Brain microvascular endothelial cell (primary cell): Measurements from ENCODE around the gene CBLB.

Source experiments
- DNase-seq: peaks from one replicate; pipeline ENCODE4 v3.0.0-alpha.2; 2020
- H3K27ac ChIP-seq: fragments of 250-450 bp; sonication (Bioruptor Pico); 2 replicates; pipeline ENCODE4 v1.5.1; 2020; ENCODE audit warnings: mild to moderate bottlenecking, moderate library complexity
- H3K27me3 ChIP-seq: fragments of 250-450 bp; sonication (Bioruptor Pico); replicated peaks from 2 replicates; pipeline ENCODE4 v1.5.1; 2020; ENCODE audit warnings: mild to moderate bottlenecking
- H3K36me3 ChIP-seq: fragments of 250-450 bp; sonication (Bioruptor Pico); replicated peaks from 2 replicates; pipeline ENCODE4 v1.5.1; 2020; ENCODE audit warnings: mild to moderate bottlenecking
- H3K4me3 ChIP-seq: 2 replicates; pipeline ENCODE4 v1.5.1; 2011; ENCODE audit warnings: low read depth, mild to moderate bottlenecking, control low read depth, low read length, moderate library complexity
- CTCF ChIP-seq: IDR thresholded peaks from 2 replicates; pipeline ENCODE4 v1.5.1; 2011; ENCODE audit warnings: low read depth, mild to moderate bottlenecking, moderate library complexity, low read length, control low read depth, inconsistent platforms; ENCODE audit errors: missing control alignments
- in situ Hi-C: cut with HindIII; loops from 2 replicates; pipeline ENCODE4 v1.10.0; 2017; ENCODE audit warnings: low sequenced_read_pairs, low pct_ligation_motif_present

CBLB gene

DNA sequence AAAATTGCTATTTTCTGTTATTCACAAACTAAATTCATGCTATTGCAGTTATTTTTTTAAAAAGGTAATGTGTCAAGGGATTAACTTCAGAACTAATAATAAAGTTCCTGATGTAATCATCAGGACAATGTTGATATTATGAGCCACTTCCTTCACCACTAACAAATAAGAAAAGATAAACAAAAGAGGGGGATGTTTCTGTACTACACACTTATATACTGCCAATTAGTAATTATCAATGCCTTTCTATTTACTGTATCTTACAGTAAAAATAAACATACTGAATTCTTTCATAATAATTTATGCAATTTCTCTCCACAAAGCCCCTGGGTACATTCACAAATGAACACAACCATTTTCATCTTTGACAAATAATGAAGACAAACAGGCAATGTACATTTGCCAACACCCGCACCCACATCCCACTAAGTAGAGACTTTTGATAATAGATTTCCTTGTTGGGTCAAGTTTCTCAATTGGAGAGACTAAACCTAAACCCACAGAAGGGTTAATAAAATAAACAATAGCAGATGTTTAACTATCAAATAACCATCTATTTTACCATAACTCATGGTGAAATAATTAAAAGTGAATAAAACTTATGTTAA lies 3.7 kb downstream of the CBLB start:
- no peaks in the 10 kb centered on the region for H3K27me3 ChIP-seq
- in situ Hi-C loops, result no loop called here
- H3K27ac ChIP-seq, result no peak overlapping the region
- peaks cover 6% of the 10 kb centered on the region for H3K36me3 ChIP-seq
- no peak for TF ChIP-seq CTCF
- DNase-seq, result no peak
- no peak overlapping the region for H3K4me3 ChIP-seq

DNA sequence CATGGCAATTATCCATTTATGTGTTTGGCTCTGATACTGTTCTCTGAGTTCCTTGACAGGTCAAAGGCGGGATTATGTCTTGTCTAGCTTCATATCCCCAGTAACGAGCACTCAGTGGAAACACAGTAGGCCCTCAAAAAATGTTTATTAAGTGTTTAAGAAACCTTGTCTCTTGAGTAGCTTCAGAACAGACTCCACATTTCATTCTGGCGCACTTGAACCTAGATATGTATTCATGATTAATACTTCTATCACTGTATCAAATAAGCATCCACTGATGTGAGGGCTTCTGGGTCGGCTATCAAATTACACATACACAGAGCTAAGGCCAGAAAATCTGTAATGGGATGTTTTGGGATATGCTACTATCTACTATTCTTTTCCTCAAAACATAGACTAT lies 4.6 kb downstream of the CBLB start:
- H3K4me3 ChIP-seq, result no peak overlapping the region
- in situ Hi-C loops, result no loop called here

DNA sequence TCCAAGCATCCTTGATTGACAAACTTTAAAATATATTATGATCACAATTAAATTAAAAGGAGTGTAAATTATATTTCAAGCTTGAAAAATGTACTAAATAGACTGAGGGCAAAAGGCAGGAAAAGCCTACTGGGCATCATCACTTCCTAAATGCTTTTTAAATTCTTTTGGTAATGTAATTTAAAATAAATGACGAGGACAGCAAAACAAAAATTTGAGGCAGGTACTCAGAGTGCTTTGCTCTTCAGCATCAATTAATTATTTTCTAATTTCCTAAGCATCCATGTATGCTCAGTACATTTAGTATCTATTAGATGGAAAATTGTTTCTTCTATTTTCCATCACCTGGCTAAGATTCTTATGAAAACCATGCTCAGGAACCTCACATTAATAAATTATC lies 5.2 kb downstream of the CBLB start:
- no peak for TF ChIP-seq CTCF
- Histone ChIP-seq H3K27me3 (no peaks in the 10 kb centered on the region), H3K36me3 (peaks cover 8% of the 10 kb centered on the region), H3K27ac (no peak overlapping the region), H3K4me3 (no peak overlapping the region)
- in situ Hi-C loops, result no loop called here
- no peak for DNase-seq

More for the DNA sequence above, 4.6 kb downstream of the CBLB start:
- Histone ChIP-seq H3K27me3 (no peaks in the 10 kb centered on the region), H3K27ac (no peak overlapping the region), H3K36me3 (peaks cover 8% of the 10 kb centered on the region)
- TF ChIP-seq CTCF, result no peak
- no peak for DNase-seq

DNA sequence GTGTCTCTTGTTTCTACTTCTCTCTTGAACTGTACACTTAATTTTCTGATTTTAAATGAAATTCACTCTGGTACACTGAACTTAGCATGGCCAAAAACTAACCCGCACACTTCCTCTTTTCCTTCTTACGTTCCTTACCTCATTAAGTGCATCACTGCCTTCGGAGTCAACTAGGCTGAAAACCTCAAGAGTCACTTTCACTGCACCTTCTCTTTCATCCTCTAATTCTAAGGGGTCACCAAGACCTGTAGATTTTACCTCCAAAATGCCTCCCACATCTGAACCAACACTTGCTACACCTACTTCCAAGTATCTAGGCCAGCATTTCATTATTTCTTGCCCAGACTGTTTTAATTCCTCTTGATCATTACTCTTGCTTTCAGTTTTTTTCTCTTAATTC lies 6.6 kb downstream of the CBLB start:
- H3K36me3 ChIP-seq, result peaks cover 11% of the 10 kb centered on the region
- H3K27ac ChIP-seq, result no peak overlapping the region
- DNase-seq, result no peak
- in situ Hi-C loops, result no loop called here
- H3K27me3 ChIP-seq, result no peaks in the 10 kb centered on the region
- no peak for TF ChIP-seq CTCF
- no peak overlapping the region for H3K4me3 ChIP-seq

DNA sequence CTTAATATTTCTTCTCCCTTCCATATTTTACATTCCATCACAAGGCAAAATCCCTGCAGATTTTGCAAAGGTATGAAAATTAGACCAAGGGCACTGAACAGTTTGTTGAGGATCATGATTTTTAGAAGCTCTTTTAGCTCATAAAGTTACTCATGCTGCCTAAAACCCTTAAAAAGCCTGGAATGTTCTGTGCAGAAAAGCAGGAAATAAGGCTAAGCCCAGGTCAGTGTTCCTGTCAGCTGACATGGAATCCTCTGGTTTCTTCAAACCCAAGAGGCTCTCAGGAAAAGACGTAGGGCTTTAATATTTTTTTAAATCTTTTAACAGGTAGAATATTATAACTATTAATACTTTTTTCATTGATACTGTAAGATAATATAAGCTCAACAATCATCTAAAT lies 8.2 kb downstream of the CBLB start:
- in situ Hi-C loops, result no loop called here
- Histone ChIP-seq H3K4me3 (no peak overlapping the region), H3K27me3 (no peaks in the 10 kb centered on the region), H3K36me3 (peaks cover 11% of the 10 kb centered on the region), H3K27ac (no peak overlapping the region)
- TF ChIP-seq CTCF, result no peak
- no peak for DNase-seq

DNA sequence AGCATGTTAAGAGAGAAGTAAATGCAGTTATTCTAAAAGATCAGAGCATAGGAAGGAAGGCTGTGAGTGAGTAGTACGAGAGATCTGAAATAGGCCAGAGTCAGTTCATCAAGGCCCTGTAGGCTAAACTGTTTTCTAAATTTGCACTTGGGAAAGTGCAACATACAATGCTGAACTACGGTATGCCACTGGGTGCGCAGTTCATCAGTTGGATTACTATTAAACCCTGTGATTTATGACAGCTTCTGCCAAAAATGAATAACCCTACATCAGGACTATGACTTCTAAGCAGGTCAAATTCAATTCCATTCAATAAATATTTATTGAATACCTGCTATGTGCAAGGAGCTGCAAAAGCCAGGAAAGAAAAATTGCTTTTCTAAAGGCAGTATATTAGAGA lies 10.8 kb downstream of the CBLB start:
- no peak for DNase-seq
- no peak overlapping the region for H3K27ac ChIP-seq
- no peak overlapping the region for H3K4me3 ChIP-seq
- H3K27me3 ChIP-seq, result no peaks in the 10 kb centered on the region
- peaks cover 17% of the 10 kb centered on the region for H3K36me3 ChIP-seq
- in situ Hi-C loops, result no loop called here
- no peak for TF ChIP-seq CTCF
